ENCODE results near the gene EMC9.

- TF ChIP-seq CTCF (IDR thresholded peaks at IDR 0.05; ENCODE audit: low read depth, low read length, poor library complexity, severe bottlenecking) = no peak
- TF ChIP-seq EZH2phosphoT487 (IDR thresholded peaks at IDR 0.05; ENCODE audit: borderline replicate concordance, low read length) = no peak
Observed at GRCh38 chr14:24098927-24099813, 42.2 kb downstream of the EMC9 start.

Data from DOHH2 (cell line).